Activated T-cell treated with anti-CD3 and anti-CD28 coated beads, Interleukin-2, amount 50 U/mL, for 24 hours (primary cell): ENCODE measurements around the gene VARS2.
A peak's percentile ranks its signal among the peaks of the same experiment; 100 is the strongest.

ENCODE experiments used
- DNase-seq: peaks from one replicate; pipeline ENCODE4 v3.0.0-alpha.2; 2020
- H3K27ac Mint-ChIP-seq: 2 replicates; pipeline ENCODE4 v1.8.0; 2020; ENCODE audit warnings: mild to moderate bottlenecking, mixed read lengths
- H3K27me3 Mint-ChIP-seq: 2 replicates; pipeline ENCODE4 v1.8.0; 2020; ENCODE audit warnings: mixed read lengths
- H3K36me3 Mint-ChIP-seq: 2 replicates; pipeline ENCODE4 v1.8.0; 2020; ENCODE audit warnings: low read depth, mixed read lengths
- H3K4me1 Mint-ChIP-seq: 2 replicates; pipeline ENCODE4 v1.8.0; 2020; ENCODE audit warnings: low read depth, mixed read lengths
- H3K4me3 Mint-ChIP-seq: 2 replicates; pipeline ENCODE4 v1.8.0; 2020; ENCODE audit warnings: mild to moderate bottlenecking, moderate library complexity, mixed read lengths
- H3K9me3 Mint-ChIP-seq: 2 replicates; pipeline ENCODE4 v1.8.0; 2020; ENCODE audit warnings: mixed read lengths

The VARS2 gene

GRCh38 chr6:30942338-30943060, 28.5 kb downstream of the VARS2 start:
- Mint-ChIP-seq H3K36me3 (no peaks in the 10 kb centered on the region), H3K27ac (no peak overlapping the region), H3K9me3 (no peaks in the 10 kb centered on the region), H3K4me3 (no peak overlapping the region), H3K27me3 (peaks cover 69% of the 10 kb centered on the region), H3K4me1 (no peaks in the 10 kb centered on the region)
- no peak for DNase-seq

DNA sequence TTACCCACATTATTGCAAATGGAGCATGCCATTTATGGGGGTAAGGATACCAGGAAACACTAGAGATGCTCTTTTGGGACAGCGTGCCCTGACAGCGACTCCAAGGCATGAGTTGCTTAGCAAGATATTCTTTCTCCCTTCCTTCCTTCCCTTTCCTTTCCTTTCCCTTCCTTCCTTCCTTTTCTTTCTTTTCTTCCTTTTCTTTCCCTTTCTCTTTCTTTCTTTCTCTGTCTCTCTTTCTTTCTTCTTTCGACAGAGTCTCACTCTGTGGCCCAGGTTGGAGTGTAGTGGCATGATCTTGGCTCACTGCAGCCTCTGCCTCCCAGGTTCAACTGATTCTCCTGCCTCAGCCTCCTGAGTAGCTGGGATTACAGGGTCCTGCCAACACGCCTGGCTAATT, 30.0 kb downstream of the VARS2 start:
- Mint-ChIP-seq H3K36me3 (no peaks in the 10 kb centered on the region), H3K4me3 (no peak overlapping the region), H3K4me1 (no peaks in the 10 kb centered on the region), H3K27me3 (peaks cover 74% of the 10 kb centered on the region), H3K9me3 (no peaks in the 10 kb centered on the region), H3K27ac (no peak overlapping the region)
- DNase-seq: no peak

DNA sequence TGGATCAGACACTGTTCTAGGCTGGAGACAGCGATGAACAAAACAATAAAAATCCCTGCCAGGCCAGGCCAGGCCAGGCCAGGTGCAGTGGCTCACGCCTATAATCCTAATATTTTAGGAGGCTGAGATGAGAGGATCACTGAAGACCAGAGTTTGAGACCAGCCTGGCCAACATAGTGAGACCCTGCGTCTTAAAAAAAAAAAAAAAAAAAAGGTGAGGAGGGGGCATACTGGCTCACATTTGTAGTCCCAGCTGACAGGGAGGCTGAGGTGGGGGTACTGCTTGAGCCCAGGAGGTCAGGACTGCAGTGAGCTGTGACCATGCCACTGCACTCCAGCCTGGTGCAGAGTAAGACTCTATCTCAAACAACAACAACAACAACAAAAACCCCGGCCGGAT, 31.2 kb downstream of the VARS2 start:
- no peaks in the 10 kb centered on the region for H3K36me3 Mint-ChIP-seq
- no peaks in the 10 kb centered on the region for H3K4me1 Mint-ChIP-seq
- H3K9me3 Mint-ChIP-seq: no peaks in the 10 kb centered on the region
- H3K27me3 Mint-ChIP-seq: peaks cover 76% of the 10 kb centered on the region
- H3K4me3 Mint-ChIP-seq: no peak overlapping the region
- DNase-seq: no peak
- no peak overlapping the region for H3K27ac Mint-ChIP-seq

- Mint-ChIP-seq H3K27ac (no peak overlapping the region), H3K4me1 (peaks cover 7% of the 10 kb centered on the region), H3K9me3 (no peaks in the 10 kb centered on the region), H3K4me3 (no peak overlapping the region), H3K36me3 (no peaks in the 10 kb centered on the region), H3K27me3 (peaks cover 68% of the 10 kb centered on the region)
- no peak for DNase-seq
Observed at GRCh38 chr6:30947231-30947630, 33.2 kb downstream of the VARS2 start.

GRCh38 chr6:30948811-30949210, 34.8 kb downstream of the VARS2 start:
- H3K36me3 Mint-ChIP-seq: no peaks in the 10 kb centered on the region
- no peaks in the 10 kb centered on the region for H3K9me3 Mint-ChIP-seq
- H3K27me3 Mint-ChIP-seq: peaks cover 55% of the 10 kb centered on the region
- no peak for DNase-seq
- no peak overlapping the region for H3K4me3 Mint-ChIP-seq
- no peak overlapping the region for H3K27ac Mint-ChIP-seq
- peaks cover 7% of the 10 kb centered on the region for H3K4me1 Mint-ChIP-seq

DNA sequence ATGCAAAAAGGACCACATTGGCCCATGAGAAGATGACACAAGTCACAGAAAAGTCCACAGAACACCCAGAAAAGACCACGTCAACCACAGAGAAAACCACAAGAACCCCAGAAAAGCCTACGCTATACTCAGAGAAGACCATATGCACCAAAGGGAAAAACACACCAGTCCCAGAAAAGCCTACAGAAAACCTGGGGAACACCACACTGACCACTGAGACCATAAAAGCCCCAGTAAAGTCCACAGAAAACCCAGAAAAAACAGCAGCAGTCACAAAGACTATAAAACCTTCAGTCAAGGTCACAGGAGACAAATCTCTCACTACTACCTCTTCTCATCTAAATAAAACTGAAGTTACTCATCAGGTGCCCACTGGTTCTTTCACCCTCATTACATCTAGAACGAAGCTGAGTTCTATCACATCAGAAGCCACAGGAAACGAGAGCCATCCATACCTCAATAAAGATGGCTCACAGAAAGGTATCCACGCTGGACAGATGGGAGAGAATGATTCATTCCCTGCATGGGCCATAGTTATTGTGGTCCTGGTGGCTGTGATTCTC, 38.0 kb downstream of the VARS2 start:
- Mint-ChIP-seq H3K9me3 (no peaks in the 10 kb centered on the region), H3K36me3 (no peaks in the 10 kb centered on the region), H3K4me1 (peaks cover 20% of the 10 kb centered on the region), H3K27ac (no peak overlapping the region), H3K27me3 (peaks cover 36% of the 10 kb centered on the region), H3K4me3 (no peak overlapping the region)
- DNase-seq: no peak

- Mint-ChIP-seq H3K27me3 (peaks cover 19% of the 10 kb centered on the region), H3K4me1 (peaks cover 20% of the 10 kb centered on the region), H3K4me3 (peak overlapping the region; percentile 78), H3K9me3 (no peaks in the 10 kb centered on the region), H3K36me3 (no peaks in the 10 kb centered on the region), H3K27ac (peak overlapping the region; percentile 83)
- peak; percentile 34 for DNase-seq
Observed at GRCh38 chr6:30954631-30955366, 40.8 kb downstream of the VARS2 start.

DNA sequence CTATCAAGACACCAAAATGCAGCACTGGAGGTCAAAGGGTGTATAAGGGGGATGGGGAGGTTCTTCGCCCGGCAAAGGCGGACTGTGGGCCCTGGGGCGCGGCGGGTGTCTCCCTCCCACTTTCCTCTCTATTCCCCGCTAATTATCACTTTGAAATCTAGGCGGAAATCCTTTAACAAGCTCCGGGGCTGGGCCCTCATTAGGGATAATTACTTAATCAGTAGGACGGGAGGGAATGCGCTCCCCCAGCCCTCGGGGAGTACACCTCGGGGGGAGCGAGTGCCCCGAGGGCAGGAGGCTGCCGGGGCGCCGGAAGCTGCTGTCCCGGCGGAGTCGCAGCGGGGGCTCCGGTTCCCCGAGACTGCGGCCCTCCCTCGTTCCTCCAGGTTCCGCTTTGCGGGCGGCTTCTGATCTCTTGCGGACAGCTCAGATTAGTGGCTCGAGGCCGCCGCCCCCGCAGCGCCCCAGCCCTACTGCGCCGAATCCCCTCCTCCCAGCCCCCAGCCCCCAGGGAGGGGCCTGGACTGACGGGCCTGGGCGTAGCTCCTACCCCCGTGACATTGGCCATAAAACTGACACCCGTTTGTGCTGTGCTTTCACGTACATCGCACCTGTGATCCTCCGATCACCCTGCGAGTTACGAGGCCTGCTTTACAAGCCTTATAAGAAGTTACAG, 41.5 kb downstream of the VARS2 start:
- Mint-ChIP-seq H3K4me3 (peak overlapping the region; percentile 78), H3K27ac (peak overlapping the region; percentile 83), H3K27me3 (peaks cover 13% of the 10 kb centered on the region), H3K36me3 (no peaks in the 10 kb centered on the region), H3K9me3 (no peaks in the 10 kb centered on the region), H3K4me1 (peaks cover 20% of the 10 kb centered on the region)
- peak; percentile 87 for DNase-seq

DNA sequence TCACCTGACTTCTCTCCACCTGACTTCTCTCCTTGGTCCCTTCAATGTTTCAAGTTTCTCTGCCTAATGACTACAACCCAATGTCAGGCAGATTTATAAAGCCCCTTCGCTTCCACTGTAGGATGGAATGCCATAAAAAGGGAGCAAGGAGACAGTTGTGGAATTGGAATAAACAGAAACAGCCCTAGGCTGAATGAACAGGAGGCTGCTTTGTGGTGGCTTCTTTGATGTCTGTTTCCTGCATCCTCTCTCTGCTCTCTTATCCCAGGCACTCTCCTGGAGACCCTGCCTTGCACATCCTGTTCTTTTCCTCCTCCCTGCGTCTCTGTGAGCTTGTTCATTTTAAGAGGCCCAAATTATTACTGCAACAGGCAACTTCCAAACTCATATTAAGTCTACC, 43.7 kb downstream of the VARS2 start:
- Mint-ChIP-seq H3K4me1 (peaks cover 13% of the 10 kb centered on the region), H3K27ac (no peak overlapping the region), H3K27me3 (peaks cover 13% of the 10 kb centered on the region), H3K4me3 (no peak overlapping the region), H3K9me3 (no peaks in the 10 kb centered on the region), H3K36me3 (no peaks in the 10 kb centered on the region)
- no peak for DNase-seq

GRCh38 chr6:30960907-30961673, 47.1 kb downstream of the VARS2 start:
- peaks cover 34% of the 10 kb centered on the region for H3K27me3 Mint-ChIP-seq
- H3K9me3 Mint-ChIP-seq: no peaks in the 10 kb centered on the region
- DNase-seq: no peak
- H3K36me3 Mint-ChIP-seq: no peaks in the 10 kb centered on the region
- peaks cover 8% of the 10 kb centered on the region for H3K4me1 Mint-ChIP-seq
- H3K4me3 Mint-ChIP-seq: no peak overlapping the region
- no peak overlapping the region for H3K27ac Mint-ChIP-seq

DNA sequence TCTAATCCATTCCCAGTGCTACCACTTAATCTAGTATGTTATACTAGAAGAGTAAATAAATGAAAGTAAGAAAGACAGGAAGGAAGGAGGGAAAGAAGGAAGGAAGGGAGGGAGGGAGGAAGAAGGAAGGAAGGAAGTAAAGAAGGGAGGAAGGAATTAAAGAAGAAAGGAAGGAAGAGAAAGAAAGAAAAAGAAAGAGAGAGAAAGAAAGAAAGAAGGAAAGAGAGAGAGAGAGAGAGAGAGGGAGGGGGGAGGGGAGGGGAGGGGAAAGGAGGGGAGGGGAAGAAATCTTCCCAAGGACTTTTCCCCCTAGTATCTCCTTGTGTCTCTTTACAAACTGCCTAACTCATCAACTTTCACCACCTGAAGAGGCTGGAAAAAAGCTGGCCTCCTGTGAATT, 48.7 kb downstream of the VARS2 start:
- no peaks in the 10 kb centered on the region for H3K36me3 Mint-ChIP-seq
- H3K4me1 Mint-ChIP-seq: peaks cover 8% of the 10 kb centered on the region
- H3K9me3 Mint-ChIP-seq: no peaks in the 10 kb centered on the region
- peaks cover 37% of the 10 kb centered on the region for H3K27me3 Mint-ChIP-seq
- DNase-seq: no peak
- H3K27ac Mint-ChIP-seq: no peak overlapping the region
- H3K4me3 Mint-ChIP-seq: no peak overlapping the region

- no peaks in the 10 kb centered on the region for H3K9me3 Mint-ChIP-seq
- H3K27ac Mint-ChIP-seq: no peak overlapping the region
- peaks cover 34% of the 10 kb centered on the region for H3K27me3 Mint-ChIP-seq
- H3K36me3 Mint-ChIP-seq: no peaks in the 10 kb centered on the region
- no peak overlapping the region for H3K4me3 Mint-ChIP-seq
- no peak for DNase-seq
- H3K4me1 Mint-ChIP-seq: peaks cover 8% of the 10 kb centered on the region
Observed at GRCh38 chr6:30963641-30964040, 49.6 kb downstream of the VARS2 start.

GRCh38 chr6:30964075-30964474, 50.0 kb downstream of the VARS2 start:
- Mint-ChIP-seq H3K9me3 (no peaks in the 10 kb centered on the region), H3K27ac (no peak overlapping the region), H3K4me1 (peaks cover 8% of the 10 kb centered on the region), H3K27me3 (peaks cover 33% of the 10 kb centered on the region), H3K4me3 (no peak overlapping the region), H3K36me3 (no peaks in the 10 kb centered on the region)
- DNase-seq: no peak

DNA sequence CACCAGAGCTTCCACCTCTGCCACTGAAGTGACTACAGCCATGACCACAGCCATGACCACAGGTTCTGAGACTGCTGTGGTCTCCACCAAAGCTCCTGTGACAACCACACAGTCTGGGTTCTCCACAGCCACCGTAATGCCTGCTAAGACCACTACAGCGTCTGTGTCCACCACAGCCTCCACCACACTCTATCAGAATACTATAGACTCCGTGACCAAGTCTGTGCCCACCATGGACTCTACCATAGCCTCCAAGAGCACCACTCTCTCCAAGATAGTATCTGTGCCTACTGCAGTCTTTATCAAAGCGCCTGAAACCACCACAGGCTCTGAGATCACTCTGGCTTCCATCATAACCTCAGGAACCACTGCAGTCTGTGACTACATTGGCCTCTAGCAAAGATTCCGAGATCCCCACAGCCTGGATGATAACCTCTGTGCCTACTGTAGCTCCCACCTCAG, 51.1 kb downstream of the VARS2 start:
- DNase-seq: no peak
- Mint-ChIP-seq H3K4me3 (no peak overlapping the region), H3K9me3 (no peaks in the 10 kb centered on the region), H3K4me1 (peaks cover 8% of the 10 kb centered on the region), H3K27ac (no peak overlapping the region), H3K27me3 (peaks cover 35% of the 10 kb centered on the region), H3K36me3 (no peaks in the 10 kb centered on the region)
